HG02642 (cell line): ENCODE data around the gene STARD9.
"Not testable (repeated sequence)": the region's sequence is repeated elsewhere in the genome, so short reads cannot be mapped to it uniquely, and the experiment has no call there.

Experiments
- ATAC-seq: cut with Tn5 transposase; IDR thresholded peaks from one replicate; pipeline ENCODE4 v1.9.1; 2021; ENCODE audit warnings: mild to moderate bottlenecking; ENCODE audit not compliant: unreplicated experiment, poor library complexity

Gene STARD9

GRCh38 chr15:42744195-42744594 lies 168.8 kb downstream of the STARD9 start:
- no peak for ATAC-seq

- no peak for ATAC-seq
Measured at GRCh38 chr15:42749266-42749665, 173.9 kb downstream of the STARD9 start.

GRCh38 chr15:42750306-42750705 lies 174.9 kb downstream of the STARD9 start:
- ATAC-seq, result no peak

- no peak for ATAC-seq
Measured at GRCh38 chr15:42759093-42759492, 183.7 kb downstream of the STARD9 start.

GRCh38 chr15:42760759-42761158 lies 185.4 kb downstream of the STARD9 start:
- ATAC-seq, result no peak

GRCh38 chr15:42761813-42762212 lies 186.4 kb downstream of the STARD9 start:
- not testable (repeated sequence) for ATAC-seq

- ATAC-seq, result not testable (repeated sequence)
Measured at GRCh38 chr15:42764154-42764731, 188.8 kb downstream of the STARD9 start.

- ATAC-seq, result not testable (repeated sequence)
Measured at GRCh38 chr15:42766109-42766508, 190.7 kb downstream of the STARD9 start.
